ENCODE measurements around the gene ACAP3. TPM values are rescaled to one million over a fixed set of nuclear protein-coding genes. Genes with fewer than 3 reads are reported as not detected.

Gene ACAP3
- total RNA-seq, 4 donors from 2014 or later, result 34.3 to 125 (median 69.6) TPM

DNA sequence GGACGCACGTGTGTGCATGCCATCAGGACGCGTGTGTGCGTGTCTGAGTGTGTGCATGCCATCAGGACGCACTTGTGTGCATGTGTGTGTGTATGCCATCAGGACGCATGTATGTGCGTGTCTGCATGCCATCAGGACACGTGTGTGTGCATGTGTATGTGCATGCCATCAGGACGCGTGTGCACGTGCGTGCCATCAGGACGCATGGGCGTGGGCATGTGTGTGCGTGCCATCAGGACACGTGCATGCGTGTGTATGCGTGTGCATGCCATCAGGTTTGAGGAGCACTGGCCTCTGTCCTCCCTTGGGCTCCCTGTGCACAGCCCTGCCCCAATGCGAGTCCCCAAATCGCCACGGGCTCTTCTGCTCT lies 48.6 kb downstream of the ACAP3 start:
- Histone ChIP-seq H3K27me3 (no peaks in the 10 kb centered on the region), H3K9me3 (no peaks in the 10 kb centered on the region), H3K4me1 (peaks cover 0 to 7% (median 0%) of the 10 kb centered on the region in 4 donors), H3K36me3 (peaks cover 4 to 94% (median 21%) of the 10 kb centered on the region in 3 donors), H3K4me3 (no peak overlapping the region), H3K27ac (no peak overlapping the region)
- WGBS, 2 donors, result 92 to 94% methylated on average over 22 of the region's 22 CpGs
- DNase-seq (ENCODE audit: low spot score in 2 of 2), result no peak
- no peak for TF ChIP-seq EP300 (IDR thresholded peaks at IDR 0.05)
- no peak for TF ChIP-seq CTCF (IDR thresholded peaks at IDR 0.05)

DNA sequence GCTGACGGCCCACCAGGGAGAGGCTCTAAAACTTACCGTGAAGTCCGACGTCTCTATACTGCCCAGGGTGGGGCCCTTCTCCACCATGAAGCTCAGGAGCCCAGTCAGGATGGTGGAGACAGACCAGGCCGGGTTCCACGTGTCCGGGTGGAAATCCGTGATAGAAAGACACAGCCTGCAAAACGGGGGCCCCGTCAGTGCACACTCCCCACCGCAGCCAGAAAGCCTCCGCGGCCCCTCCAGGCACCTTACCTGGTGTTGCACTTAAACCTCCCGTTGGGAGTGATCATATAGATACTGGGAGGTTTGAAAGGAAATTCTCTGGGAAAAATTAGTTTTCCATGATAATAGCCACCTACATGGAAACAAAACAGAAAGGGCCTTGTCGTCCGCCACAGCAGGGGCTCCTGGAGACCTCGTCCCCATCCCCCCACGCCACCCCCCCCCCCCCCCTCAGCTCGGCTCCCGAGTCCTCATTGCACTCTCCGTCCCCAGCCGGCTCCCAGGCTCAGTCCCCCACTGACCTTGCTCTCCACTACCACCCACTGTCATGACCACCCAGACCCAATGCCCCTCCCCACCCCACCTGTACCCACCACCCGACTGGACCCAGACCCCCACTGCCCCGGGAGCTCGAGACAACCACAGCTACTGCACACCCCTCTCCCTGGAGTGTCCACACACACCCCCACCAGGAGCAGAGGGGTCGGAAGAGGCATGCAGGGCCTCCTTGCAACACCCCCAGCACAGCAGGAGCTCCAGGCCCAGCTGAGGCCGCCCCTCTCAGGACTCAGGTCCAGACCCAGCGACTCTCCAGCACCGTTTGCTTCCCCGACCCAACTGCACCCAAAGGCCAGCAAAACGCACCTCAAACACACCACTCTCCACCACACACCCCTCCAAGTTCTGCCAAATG lies 50.5 kb downstream of the ACAP3 start:
- peaks cover 0 to 7% (median 0%) of the 10 kb centered on the region in 4 donors for H3K4me1 ChIP-seq
- H3K27ac ChIP-seq, result no peak overlapping the region
- TF ChIP-seq EP300 (IDR thresholded peaks at IDR 0.05), result no peak
- TF ChIP-seq CTCF (IDR thresholded peaks at IDR 0.05), result no peak
- TF ChIP-seq POLR2A (IDR thresholded peaks at IDR 0.05), result no peak
- WGBS, 2 donors, result 85 to 86% methylated on average over 30 of the region's 31 CpGs
- no peak overlapping the region for H3K4me3 ChIP-seq
- DNase-seq (ENCODE audit: low spot score in 2 of 2), result no peak
- H3K36me3 ChIP-seq, result peaks cover 2 to 94% (median 10%) of the 10 kb centered on the region in 3 donors
- no peaks in the 10 kb centered on the region for H3K27me3 ChIP-seq
- no peaks in the 10 kb centered on the region for H3K9me3 ChIP-seq

GRCh38 chr1:1255611-1256010 lies 52.1 kb downstream of the ACAP3 start:
- H3K4me3 ChIP-seq, result no peak overlapping the region
- WGBS, 2 donors, result 82 to 92% methylated on average over 8 to 10 of the region's 10 CpGs
- no peak overlapping the region for H3K27ac ChIP-seq
- H3K27me3 ChIP-seq, result no peaks in the 10 kb centered on the region
- no peak for DNase-seq (ENCODE audit: low spot score in 2 of 2)
- peaks cover 0 to 7% (median 0%) of the 10 kb centered on the region in 4 donors for H3K4me1 ChIP-seq
- peaks cover 0 to 90% (median 5%) of the 10 kb centered on the region in 3 donors for H3K36me3 ChIP-seq
- H3K9me3 ChIP-seq, result no peaks in the 10 kb centered on the region
- TF ChIP-seq POLR2A (IDR thresholded peaks at IDR 0.05), result no peak
- no peak for TF ChIP-seq CTCF (IDR thresholded peaks at IDR 0.05)
- no peak for TF ChIP-seq EP300 (IDR thresholded peaks at IDR 0.05)

GRCh38 chr1:1255078-1255477 lies 52.7 kb downstream of the ACAP3 start:
- TF ChIP-seq EP300 (IDR thresholded peaks at IDR 0.05) (no peak), POLR2A (IDR thresholded peaks at IDR 0.05) (no peak), CTCF (IDR thresholded peaks at IDR 0.05) (no peak)
- no peak overlapping the region for H3K27ac ChIP-seq
- no peaks in the 10 kb centered on the region for H3K27me3 ChIP-seq
- no peak overlapping the region for H3K4me3 ChIP-seq
- H3K4me1 ChIP-seq, result peaks cover 0 to 7% (median 0%) of the 10 kb centered on the region in 4 donors
- 91 to 96% methylated on average over 26 of the region's 26 CpGs for WGBS, 2 donors
- peaks cover 0 to 87% (median 5%) of the 10 kb centered on the region in 3 donors for H3K36me3 ChIP-seq
- H3K9me3 ChIP-seq, result no peaks in the 10 kb centered on the region
- DNase-seq (ENCODE audit: low spot score in 2 of 2), result no peak

DNA sequence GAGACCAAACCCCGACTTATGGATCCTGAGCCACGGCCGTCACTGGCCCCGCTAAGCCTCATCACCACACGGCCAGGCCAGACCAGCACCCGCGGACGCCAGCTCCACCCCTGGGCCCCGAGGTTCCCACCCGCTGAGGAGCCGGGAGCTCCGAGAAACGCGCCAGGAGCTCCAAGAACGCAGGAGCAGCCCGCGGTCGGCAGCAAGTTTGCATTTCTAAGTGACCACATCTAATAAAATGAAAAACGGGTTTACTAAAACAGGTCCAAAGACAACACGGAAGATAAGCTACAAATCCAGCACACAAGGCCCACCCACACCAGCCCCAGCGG lies 53.1 kb downstream of the ACAP3 start:
- TF ChIP-seq EP300 (IDR thresholded peaks at IDR 0.05) (no peak), CTCF (IDR thresholded peaks at IDR 0.05) (no peak), POLR2A (IDR thresholded peaks at IDR 0.05) (no peak)
- DNase-seq (ENCODE audit: low spot score in 2 of 2), result no peak
- no peak overlapping the region for H3K27ac ChIP-seq
- no peaks in the 10 kb centered on the region for H3K9me3 ChIP-seq
- no peak overlapping the region for H3K4me3 ChIP-seq
- peaks cover 0 to 7% (median 0%) of the 10 kb centered on the region in 4 donors for H3K4me1 ChIP-seq
- 81% methylated on average over 21 of the region's 21 CpGs for WGBS, 2 donors
- H3K27me3 ChIP-seq, result no peaks in the 10 kb centered on the region
- peaks cover 0 to 83% (median 5%) of the 10 kb centered on the region in 3 donors for H3K36me3 ChIP-seq

Measured in tibial nerve (tissue), 4 donors.